Gastrocnemius medialis (tissue), 4 donors: Measurements from ENCODE around the gene THOC6.

ENCODE experiments used
- CTCF ChIP-seq, 5 experiments: fragments of 450-650 bp in 3 of 5; fragments of 200-600 bp in 2 of 5; sonication (generic) in 2 of 5; IDR thresholded peaks in 4 of 5; conservative IDR thresholded peaks in 1 of 5; 1 replicate in 4 of 5; 2 replicates in 1 of 5; pipeline ENCODE4 v1.5.1; 2016 to 2019; ENCODE audit warnings: antibody characterized with exemption in 5 of 5, mild to moderate bottlenecking in 3 of 5, moderate library complexity in 3 of 5
- POLR2A ChIP-seq, 2 donors: fragments of 450-650 bp; IDR thresholded peaks; one replicate each; pipeline ENCODE4 v1.6.1; 2017; ENCODE audit warnings: antibody characterized with exemption in 2 of 2, mild to moderate bottlenecking in 2 of 2, moderate library complexity in 2 of 2

GRCh38 chr16:2985462-2985861 lies 38.4 kb upstream of the THOC6 start:
- TF ChIP-seq CTCF (IDR thresholded peaks at IDR 0.05 in 4 of 5, conservative IDR thresholded peaks at IDR 0.05 in 1 of 5) (no peak), POLR2A (IDR thresholded peaks at IDR 0.05) (no peak)
